SK-N-SH (cell line): ENCODE data around the gene MALRD1. TPM values are rescaled to one million over a fixed set of nuclear protein-coding genes. Genes with fewer than 3 reads are reported as not detected.

Source experiments
- CHD2 ChIP-seq: fragments of 150-350 bp; IDR thresholded peaks from 2 replicates; pipeline ENCODE4 v1.6.1; 2018; ENCODE audit warnings: low read length; ENCODE audit not compliant: partially characterized antibody
- EZH2phosphoT487 ChIP-seq: fragments of 200-600 bp; sonication (generic); IDR thresholded peaks from 2 replicates; pipeline ENCODE4 v1.6.1; 2017; ENCODE audit warnings: low read depth, mixed run types, mild to moderate bottlenecking, antibody characterized with exemption, moderate library complexity, borderline replicate concordance
- FOXJ3 ChIP-seq: sonication (generic); formaldehyde crosslinking; IDR thresholded peaks from 2 replicates; pipeline ENCODE4 v1.5.1; 2020; ENCODE audit warnings: mild to moderate bottlenecking, missing genetic modification reagents
- FOXM1 ChIP-seq: IDR thresholded peaks from 2 replicates; pipeline ENCODE4 v1.4.0; 2012; ENCODE audit warnings: low read depth, mild to moderate bottlenecking
- GABPA ChIP-seq: IDR thresholded peaks from 2 replicates; pipeline ENCODE4 v1.4.0; 2012; ENCODE audit warnings: low read depth, mild to moderate bottlenecking
- GATA2 ChIP-seq: sonication (generic); formaldehyde crosslinking; IDR thresholded peaks from 2 replicates; pipeline ENCODE4 v1.5.0; 2020; ENCODE audit warnings: mild to moderate bottlenecking, missing genetic modification reagents
- MEF2A ChIP-seq: IDR thresholded peaks from 2 replicates; pipeline ENCODE4 v1.4.0; 2012; ENCODE audit warnings: low read depth, borderline replicate concordance
- MXI1 ChIP-seq: IDR thresholded peaks from 2 replicates; pipeline ENCODE4 v1.6.1; 2012; ENCODE audit warnings: mild to moderate bottlenecking, low read depth, low read length, improper control_type of control experiment
- NFIC ChIP-seq: IDR thresholded peaks from 2 replicates; pipeline ENCODE4 v1.4.0; 2012; ENCODE audit warnings: borderline replicate concordance
- NRF1 ChIP-seq: IDR thresholded peaks from 2 replicates; pipeline ENCODE4 v1.6.1; 2012; ENCODE audit warnings: low read depth, mild to moderate bottlenecking, low read length
- PBX3 ChIP-seq: IDR thresholded peaks from 2 replicates; pipeline ENCODE4; 2012
- POLR2AphosphoS5 ChIP-seq: IDR thresholded peaks from 2 replicates; pipeline ENCODE4 v1.6.1; 2012; ENCODE audit warnings: low read depth, low read length
- RCOR1 ChIP-seq: fragments of 150-350 bp; IDR thresholded peaks from 2 replicates; pipeline ENCODE4 v1.6.1; 2017; ENCODE audit warnings: antibody characterized with exemption, low read length
- RFX5 ChIP-seq: IDR thresholded peaks from 2 replicates; pipeline ENCODE4 v1.6.1; 2012; ENCODE audit warnings: mild to moderate bottlenecking, improper control_type of control experiment, low read length
- RXRA ChIP-seq: IDR thresholded peaks from 2 replicates; pipeline ENCODE4 v1.4.0; 2012; ENCODE audit warnings: low read depth, mild to moderate bottlenecking, borderline replicate concordance
- SIN3A ChIP-seq: IDR thresholded peaks from 2 replicates; pipeline ENCODE4 v1.6.1; 2012; ENCODE audit warnings: low read depth, mild to moderate bottlenecking, low read length, moderate library complexity, borderline replicate concordance
- TAF1 ChIP-seq: IDR thresholded peaks from 2 replicates; pipeline ENCODE4 v1.6.1; 2012; ENCODE audit warnings: low read depth, mild to moderate bottlenecking, low read length, moderate library complexity, borderline replicate concordance
- TCF12 ChIP-seq: IDR thresholded peaks from 2 replicates; pipeline ENCODE4 v1.4.0; 2012
- USF1 ChIP-seq: IDR thresholded peaks from 2 replicates; pipeline ENCODE4 v1.4.0; 2012; ENCODE audit warnings: low read depth, borderline replicate concordance
- USF2 ChIP-seq: fragments of 150-350 bp; IDR thresholded peaks from 2 replicates; pipeline ENCODE4 v1.6.1; 2017; ENCODE audit warnings: antibody characterized with exemption, low read length, low read depth, borderline replicate concordance
- polyA plus RNA-seq, 3 experiments: library from polyadenylated mRNA; depleted of rRNA; stranded (reverse); fragments of >200 nt; gene quantifications; 2 replicates each; pipeline ENCODE4 v1.2.3, GENCODE V29; 2012
- TF ChIP-seq, protein P1 (sequence below): fragments of 200-600 bp; sonication (generic); IDR thresholded peaks from 2 replicates; pipeline ENCODE4 v1.6.1; 2017; ENCODE audit warnings: antibody characterized with exemption, mild to moderate bottlenecking, moderate library complexity
- TF ChIP-seq, protein P2 (sequence below): IDR thresholded peaks from 2 replicates; pipeline ENCODE4 v1.6.1; 2012; ENCODE audit warnings: mild to moderate bottlenecking, low read depth, low read length, moderate library complexity
- TF ChIP-seq, protein P3 (sequence below): IDR thresholded peaks from 2 replicates; pipeline ENCODE4 v1.4.0; 2012; ENCODE audit warnings: low read depth

MALRD1 gene
- polyA plus RNA-seq, 1 of the 3 experiments (the other 2 are of a cell fraction): not detected

- TF ChIP-seq, protein P1, sequence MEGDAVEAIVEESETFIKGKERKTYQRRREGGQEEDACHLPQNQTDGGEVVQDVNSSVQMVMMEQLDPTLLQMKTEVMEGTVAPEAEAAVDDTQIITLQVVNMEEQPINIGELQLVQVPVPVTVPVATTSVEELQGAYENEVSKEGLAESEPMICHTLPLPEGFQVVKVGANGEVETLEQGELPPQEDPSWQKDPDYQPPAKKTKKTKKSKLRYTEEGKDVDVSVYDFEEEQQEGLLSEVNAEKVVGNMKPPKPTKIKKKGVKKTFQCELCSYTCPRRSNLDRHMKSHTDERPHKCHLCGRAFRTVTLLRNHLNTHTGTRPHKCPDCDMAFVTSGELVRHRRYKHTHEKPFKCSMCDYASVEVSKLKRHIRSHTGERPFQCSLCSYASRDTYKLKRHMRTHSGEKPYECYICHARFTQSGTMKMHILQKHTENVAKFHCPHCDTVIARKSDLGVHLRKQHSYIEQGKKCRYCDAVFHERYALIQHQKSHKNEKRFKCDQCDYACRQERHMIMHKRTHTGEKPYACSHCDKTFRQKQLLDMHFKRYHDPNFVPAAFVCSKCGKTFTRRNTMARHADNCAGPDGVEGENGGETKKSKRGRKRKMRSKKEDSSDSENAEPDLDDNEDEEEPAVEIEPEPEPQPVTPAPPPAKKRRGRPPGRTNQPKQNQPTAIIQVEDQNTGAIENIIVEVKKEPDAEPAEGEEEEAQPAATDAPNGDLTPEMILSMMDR: no peak
- TF ChIP-seq NFIC (peak; percentile 96), MEF2A (0 out of 2 replicates have a peak, but pooled peaks have one; percentile 26), CHD2 (no peak), GATA2 (no peak), SIN3A (no peak), FOXM1 (peak; percentile 81), NRF1 (no peak), EZH2phosphoT487 (no peak), TCF12 (peak; percentile 97), RCOR1 (no peak), RXRA (peak; percentile 55; the same call in 1 of the 2 replicates), RFX5 (no peak), FOXJ3 (no peak), USF2 (no peak), USF1 (no peak), GABPA (no peak), POLR2AphosphoS5 (peak; percentile 80; the same call in 1 of the 2 replicates), TAF1 (no peak), MXI1 (no peak), PBX3 (peak; percentile 91)
- TF ChIP-seq, protein P2, sequence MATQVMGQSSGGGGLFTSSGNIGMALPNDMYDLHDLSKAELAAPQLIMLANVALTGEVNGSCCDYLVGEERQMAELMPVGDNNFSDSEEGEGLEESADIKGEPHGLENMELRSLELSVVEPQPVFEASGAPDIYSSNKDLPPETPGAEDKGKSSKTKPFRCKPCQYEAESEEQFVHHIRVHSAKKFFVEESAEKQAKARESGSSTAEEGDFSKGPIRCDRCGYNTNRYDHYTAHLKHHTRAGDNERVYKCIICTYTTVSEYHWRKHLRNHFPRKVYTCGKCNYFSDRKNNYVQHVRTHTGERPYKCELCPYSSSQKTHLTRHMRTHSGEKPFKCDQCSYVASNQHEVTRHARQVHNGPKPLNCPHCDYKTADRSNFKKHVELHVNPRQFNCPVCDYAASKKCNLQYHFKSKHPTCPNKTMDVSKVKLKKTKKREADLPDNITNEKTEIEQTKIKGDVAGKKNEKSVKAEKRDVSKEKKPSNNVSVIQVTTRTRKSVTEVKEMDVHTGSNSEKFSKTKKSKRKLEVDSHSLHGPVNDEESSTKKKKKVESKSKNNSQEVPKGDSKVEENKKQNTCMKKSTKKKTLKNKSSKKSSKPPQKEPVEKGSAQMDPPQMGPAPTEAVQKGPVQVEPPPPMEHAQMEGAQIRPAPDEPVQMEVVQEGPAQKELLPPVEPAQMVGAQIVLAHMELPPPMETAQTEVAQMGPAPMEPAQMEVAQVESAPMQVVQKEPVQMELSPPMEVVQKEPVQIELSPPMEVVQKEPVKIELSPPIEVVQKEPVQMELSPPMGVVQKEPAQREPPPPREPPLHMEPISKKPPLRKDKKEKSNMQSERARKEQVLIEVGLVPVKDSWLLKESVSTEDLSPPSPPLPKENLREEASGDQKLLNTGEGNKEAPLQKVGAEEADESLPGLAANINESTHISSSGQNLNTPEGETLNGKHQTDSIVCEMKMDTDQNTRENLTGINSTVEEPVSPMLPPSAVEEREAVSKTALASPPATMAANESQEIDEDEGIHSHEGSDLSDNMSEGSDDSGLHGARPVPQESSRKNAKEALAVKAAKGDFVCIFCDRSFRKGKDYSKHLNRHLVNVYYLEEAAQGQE: no peak
- TF ChIP-seq, protein P3, sequence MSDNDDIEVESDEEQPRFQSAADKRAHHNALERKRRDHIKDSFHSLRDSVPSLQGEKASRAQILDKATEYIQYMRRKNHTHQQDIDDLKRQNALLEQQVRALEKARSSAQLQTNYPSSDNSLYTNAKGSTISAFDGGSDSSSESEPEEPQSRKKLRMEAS: 0 out of 2 replicates have a peak, but pooled peaks have one; percentile 18
These were observed 681.7 kb downstream of the MALRD1 start (continued) for GRCh38 chr10:19730167-19730906.
